ENCODE measurements around the gene JCAD. TPM values are rescaled to one million over a fixed set of nuclear protein-coding genes. Genes with fewer than 3 reads are reported as not detected.
"Not testable (repeated sequence)": the region's sequence is repeated elsewhere in the genome, so short reads cannot be mapped to it uniquely, and the experiment has no call there.

Gene JCAD
- polyA plus RNA-seq, 3 donors from 2014 or later: 0.03 TPM; not detected in 2

- H3K9me3 Mint-ChIP-seq: no peaks in the 10 kb centered on the region
- peaks cover 21 to 61% (median 44%) of the 10 kb centered on the region in 3 donors for H3K27me3 Mint-ChIP-seq (ENCODE audit: low read depth in 3 of 3)
- H3K36me3 Mint-ChIP-seq: no peaks in the 10 kb centered on the region
- no peak overlapping the region for H3K27ac Mint-ChIP-seq
- H3K4me1 Mint-ChIP-seq: peaks cover 25 to 44% of the 10 kb centered on the region in 2 donors
- H3K4me3 Mint-ChIP-seq: peak overlapping the region in 4 of 5 donors; percentile 12 to 74 (median 56)
- no peak for DNase-seq
Measured at GRCh38 chr10:30034433-30035137, 24.8 kb downstream of the JCAD start.

DNA sequence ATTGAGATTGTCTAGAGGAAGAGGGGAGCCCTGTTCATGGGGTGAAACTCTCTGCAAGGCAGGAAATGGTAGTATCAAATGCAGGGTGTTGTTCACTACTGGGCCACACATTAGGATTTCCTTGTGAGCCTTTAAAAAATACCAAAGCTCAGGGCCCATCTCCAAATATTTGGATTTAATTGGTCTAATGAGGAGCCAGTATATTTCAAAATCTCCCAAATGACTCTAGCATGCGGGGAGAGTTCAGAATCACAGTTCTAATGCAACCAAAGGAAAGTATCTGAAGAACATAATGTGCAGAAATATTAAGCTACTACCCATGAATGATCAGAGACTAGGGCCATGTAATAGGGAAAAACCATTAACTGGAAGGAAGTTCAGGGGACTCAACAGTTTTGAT is 27.3 kb downstream of the JCAD start:
- Mint-ChIP-seq H3K4me1 (peaks cover 45 to 58% of the 10 kb centered on the region in 2 donors), H3K27me3 (ENCODE audit: low read depth in 3 of 3) (peaks cover 24 to 56% (median 47%) of the 10 kb centered on the region in 3 donors), H3K9me3 (no peaks in the 10 kb centered on the region), H3K27ac (no peak overlapping the region), H3K36me3 (no peaks in the 10 kb centered on the region), H3K4me3 (no peak overlapping the region)
- DNase-seq: no peak

GRCh38 chr10:30029872-30030256 is 29.5 kb downstream of the JCAD start:
- peak overlapping the region in 2 of 6 donors; percentile 33 to 72 for H3K27ac Mint-ChIP-seq
- no peaks in the 10 kb centered on the region for H3K36me3 Mint-ChIP-seq
- peak overlapping the region in 1 of 5 donors; percentile 39 for H3K4me3 Mint-ChIP-seq
- no peak for DNase-seq
- no peaks in the 10 kb centered on the region for H3K9me3 Mint-ChIP-seq
- peaks cover 58 to 66% of the 10 kb centered on the region in 2 donors for H3K4me1 Mint-ChIP-seq
- peaks cover 34 to 49% (median 43%) of the 10 kb centered on the region in 3 donors for H3K27me3 Mint-ChIP-seq (ENCODE audit: low read depth in 3 of 3)

DNA sequence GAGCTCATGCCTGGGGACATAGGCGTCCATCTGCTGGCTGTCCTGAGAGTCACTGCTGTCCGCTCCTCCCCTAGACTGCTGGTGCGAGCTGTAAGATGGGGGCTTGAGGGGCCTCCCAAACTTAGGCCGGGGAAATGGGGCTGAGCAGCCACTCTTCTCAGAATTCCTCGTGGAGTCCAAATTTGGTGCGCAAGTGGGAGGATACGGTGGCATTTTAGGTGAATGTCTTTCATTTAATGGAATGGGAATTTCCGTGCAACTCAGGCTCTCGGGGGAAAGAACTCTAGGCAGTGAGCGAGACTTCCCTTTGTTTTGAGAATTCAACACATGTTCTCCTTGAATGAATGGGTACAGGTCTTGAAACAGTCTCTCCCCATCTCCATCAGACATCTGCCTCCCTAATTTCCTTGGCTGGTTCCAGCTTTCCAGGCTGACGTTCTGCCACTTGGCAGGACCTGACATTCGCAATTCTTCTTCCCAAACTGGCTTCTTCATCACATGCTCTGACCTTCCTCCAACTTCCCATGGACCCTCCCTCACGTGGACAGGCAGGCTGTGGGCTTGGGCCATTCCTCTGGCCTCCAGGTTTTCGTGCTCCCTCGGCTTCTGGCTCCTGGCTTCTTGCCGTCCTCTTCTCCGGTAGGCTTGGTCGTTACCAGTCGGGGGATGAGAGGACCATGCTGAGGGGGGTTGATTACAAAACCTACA is 30.1 kb downstream of the JCAD start:
- H3K9me3 Mint-ChIP-seq: no peaks in the 10 kb centered on the region
- DNase-seq: no peak
- H3K36me3 Mint-ChIP-seq: no peaks in the 10 kb centered on the region
- H3K27me3 Mint-ChIP-seq (ENCODE audit: low read depth in 3 of 3): peaks cover 36 to 45% (median 38%) of the 10 kb centered on the region in 3 donors
- H3K27ac Mint-ChIP-seq: peak overlapping the region in 3 of 6 donors; percentile 20 to 72 (median 33)
- peak overlapping the region in 3 of 5 donors; percentile 17 to 39 (median 29) for H3K4me3 Mint-ChIP-seq
- H3K4me1 Mint-ChIP-seq: peaks cover 52 to 60% of the 10 kb centered on the region in 2 donors

- no peak for DNase-seq
- Mint-ChIP-seq H3K4me3 (peak overlapping the region in 3 of 5 donors; percentile 41 to 90 (median 84)), H3K9me3 (no peaks in the 10 kb centered on the region), H3K27me3 (ENCODE audit: low read depth in 3 of 3) (peaks cover 36 to 45% (median 36%) of the 10 kb centered on the region in 3 donors), H3K27ac (peak overlapping the region in 1 of 6 donors; percentile 64), H3K36me3 (no peaks in the 10 kb centered on the region), H3K4me1 (peaks cover 50 to 58% of the 10 kb centered on the region in 2 donors)
Measured at GRCh38 chr10:30028738-30029030, 30.7 kb downstream of the JCAD start.

DNA sequence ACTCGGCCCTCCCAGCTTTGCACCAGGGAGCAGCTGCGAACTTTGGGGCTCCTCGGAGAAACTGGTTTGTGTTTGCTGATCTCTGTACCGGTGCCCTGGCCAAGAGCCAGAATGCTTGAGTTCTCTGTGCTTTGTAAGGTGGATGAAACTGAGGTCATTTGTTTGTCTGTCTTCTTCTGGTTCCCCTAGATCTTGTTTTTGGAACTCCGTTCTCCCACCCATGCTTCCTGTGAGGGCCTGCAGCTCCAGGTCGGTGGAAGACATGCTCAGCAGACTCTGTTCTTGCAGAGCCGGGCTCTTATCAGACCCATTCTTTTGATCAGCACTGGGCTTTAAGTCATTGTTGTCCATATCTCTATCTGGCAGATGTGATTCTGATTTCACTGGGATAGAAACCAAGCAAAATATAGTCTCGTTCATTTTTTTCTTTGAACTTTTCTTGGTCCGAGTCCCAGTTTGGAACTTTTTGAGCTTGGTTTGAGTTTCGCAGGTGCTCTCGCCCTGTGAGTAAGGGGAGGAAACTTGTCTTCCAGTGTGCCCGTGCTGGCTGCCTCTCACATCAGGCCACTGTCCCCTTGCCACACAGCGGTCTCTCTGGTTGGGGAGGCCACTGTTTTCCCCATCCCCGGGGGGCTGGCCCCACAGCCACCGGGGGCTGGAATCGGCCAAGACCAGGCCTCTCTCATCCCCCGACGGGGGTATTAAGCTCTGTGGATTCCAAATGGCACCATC is 31.2 kb downstream of the JCAD start:
- peak; percentile 28 to 33 (median 28) for DNase-seq
- Mint-ChIP-seq H3K4me1 (peaks cover 50 to 63% of the 10 kb centered on the region in 2 donors), H3K27me3 (ENCODE audit: low read depth in 3 of 3) (peaks cover 31 to 42% (median 36%) of the 10 kb centered on the region in 3 donors), H3K27ac (peak overlapping the region in 5 of 6 donors; percentile 46 to 99 (median 90)), H3K36me3 (no peaks in the 10 kb centered on the region), H3K9me3 (no peaks in the 10 kb centered on the region), H3K4me3 (peak overlapping the region; percentile 84 to 92 (median 86))

DNA sequence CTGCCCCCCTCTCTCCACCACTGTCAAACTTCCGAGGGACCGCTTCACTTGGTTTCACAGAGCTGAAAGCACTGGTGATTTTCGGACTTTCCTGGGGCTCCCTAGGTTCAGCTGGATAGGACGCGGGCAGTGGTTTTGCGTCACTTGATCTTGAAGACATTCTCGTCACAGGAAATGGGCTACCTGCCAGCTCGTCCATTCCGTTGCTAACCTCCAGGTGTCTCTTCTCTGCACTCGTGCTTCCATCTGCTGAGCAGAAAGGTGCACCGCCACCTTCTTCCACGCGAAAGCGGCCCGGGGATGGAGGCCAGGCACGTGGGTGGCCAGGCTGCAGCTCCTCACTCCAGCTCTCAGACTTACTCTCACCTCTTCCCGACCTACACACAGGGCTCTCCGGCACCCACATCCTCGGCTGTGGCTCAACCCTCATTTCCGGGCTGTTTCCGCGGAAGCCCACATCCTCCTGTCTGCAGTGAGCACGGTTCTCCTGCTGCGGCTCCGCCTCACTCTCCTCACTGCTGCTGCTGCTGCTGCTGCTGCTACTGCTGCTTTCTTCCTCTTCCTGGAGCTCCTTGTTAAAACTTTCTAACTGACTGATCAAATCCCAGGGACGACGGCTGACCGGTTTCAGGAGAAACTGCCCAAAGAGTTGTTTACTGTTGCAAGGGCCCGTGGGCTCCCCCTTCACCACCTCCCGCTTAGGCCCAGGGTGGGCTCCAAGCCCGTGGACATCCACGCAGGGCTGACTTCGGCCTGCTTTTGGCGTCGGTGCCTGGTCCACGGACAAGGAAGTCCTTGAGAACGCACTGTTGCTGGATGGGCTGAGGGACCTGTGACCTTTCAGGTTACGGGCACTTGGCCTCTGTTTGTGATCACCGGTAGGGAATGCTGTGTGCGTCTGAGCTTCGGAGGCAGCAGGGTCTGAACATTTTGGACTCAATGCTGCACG is 32.1 kb downstream of the JCAD start:
- Mint-ChIP-seq H3K4me3 (peak overlapping the region; percentile 84 to 92 (median 86)), H3K36me3 (no peaks in the 10 kb centered on the region), H3K9me3 (no peaks in the 10 kb centered on the region), H3K27ac (peak overlapping the region; percentile 36 to 99 (median 92)), H3K27me3 (ENCODE audit: low read depth in 3 of 3) (peaks cover 31 to 38% (median 38%) of the 10 kb centered on the region in 3 donors), H3K4me1 (peaks cover 45 to 55% of the 10 kb centered on the region in 2 donors)
- DNase-seq: peak; percentile 95 to 98 (median 97)

DNA sequence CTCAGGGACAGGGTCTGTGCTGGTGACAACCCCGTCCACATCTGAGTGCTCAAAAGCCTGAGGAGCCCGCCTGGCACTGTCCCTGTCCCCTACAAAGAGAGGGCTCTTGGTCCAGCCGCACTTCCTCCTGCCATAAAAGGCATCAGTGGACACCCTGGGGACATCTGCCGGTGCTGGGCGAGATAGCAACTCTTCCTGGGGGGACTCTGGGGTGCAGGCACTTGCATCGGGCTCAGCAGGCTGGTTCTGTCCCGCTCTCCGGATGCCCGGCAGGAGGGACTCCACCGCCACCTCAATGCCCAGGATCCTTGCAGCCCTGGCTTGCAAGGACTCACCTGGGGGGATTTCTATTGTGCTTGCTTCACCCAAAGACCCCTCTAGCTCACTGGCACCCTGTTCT is 32.8 kb downstream of the JCAD start:
- peak in 1 of 3 donors; percentile 14 for DNase-seq
- H3K36me3 Mint-ChIP-seq: no peaks in the 10 kb centered on the region
- H3K27me3 Mint-ChIP-seq (ENCODE audit: low read depth in 3 of 3): peaks cover 29 to 42% (median 41%) of the 10 kb centered on the region in 3 donors
- peak overlapping the region; percentile 36 to 99 (median 92) for H3K27ac Mint-ChIP-seq
- H3K4me1 Mint-ChIP-seq: peaks cover 47 to 50% of the 10 kb centered on the region in 2 donors
- peak overlapping the region; percentile 84 to 92 (median 86) for H3K4me3 Mint-ChIP-seq
- no peaks in the 10 kb centered on the region for H3K9me3 Mint-ChIP-seq

DNA sequence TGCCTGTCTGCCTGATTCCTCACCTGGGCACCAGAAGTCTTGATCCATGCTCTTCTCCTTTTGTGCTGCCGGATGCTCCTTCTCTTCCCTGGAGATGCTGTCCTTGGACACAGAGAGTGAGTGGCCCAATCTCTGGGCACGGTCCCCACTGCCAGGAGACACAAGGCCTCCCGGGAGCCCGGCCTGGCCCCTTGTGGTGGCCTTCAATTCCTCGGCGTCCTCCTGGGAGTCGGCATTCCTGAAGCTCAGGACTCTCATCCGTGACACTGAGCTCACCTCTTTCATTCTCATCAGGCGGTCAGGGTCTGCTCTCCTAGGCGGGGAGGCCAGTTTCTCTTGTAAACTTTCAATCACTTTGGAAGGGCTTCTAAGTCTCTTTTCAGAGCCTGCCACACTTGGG is 33.3 kb downstream of the JCAD start:
- no peak for DNase-seq
- Mint-ChIP-seq H3K27me3 (ENCODE audit: low read depth in 3 of 3) (peaks cover 29 to 44% (median 42%) of the 10 kb centered on the region in 3 donors), H3K27ac (peak overlapping the region in 3 of 6 donors; percentile 50 to 90 (median 53))

GRCh38 chr10:30025428-30025827 is 34.0 kb downstream of the JCAD start:
- not testable (repeated sequence) for DNase-seq, H3K36me3 Mint-ChIP-seq, H3K27ac Mint-ChIP-seq, H3K9me3 Mint-ChIP-seq
- Mint-ChIP-seq H3K4me1 (peaks cover 44 to 50% of the 10 kb centered on the region in 2 donors), H3K4me3 (peak overlapping the region in 1 of 5 donors; percentile 32), H3K27me3 (ENCODE audit: low read depth in 3 of 3) (peaks cover 29 to 46% (median 46%) of the 10 kb centered on the region in 3 donors)

More for the DNA sequence above, 33.3 kb downstream of the JCAD start:
- no peaks in the 10 kb centered on the region for H3K9me3 Mint-ChIP-seq
- peaks cover 47 to 50% of the 10 kb centered on the region in 2 donors for H3K4me1 Mint-ChIP-seq
- peak overlapping the region in 3 of 5 donors; percentile 32 to 42 (median 33) for H3K4me3 Mint-ChIP-seq
- no peaks in the 10 kb centered on the region for H3K36me3 Mint-ChIP-seq

GRCh38 chr10:30022590-30022989 is 36.8 kb downstream of the JCAD start:
- DNase-seq: no peak
- Mint-ChIP-seq H3K4me3 (no peak overlapping the region), H3K27me3 (ENCODE audit: low read depth in 3 of 3) (peaks cover 27 to 44% (median 43%) of the 10 kb centered on the region in 3 donors), H3K9me3 (no peaks in the 10 kb centered on the region), H3K27ac (no peak overlapping the region), H3K36me3 (no peaks in the 10 kb centered on the region), H3K4me1 (peaks cover 24 to 27% of the 10 kb centered on the region in 2 donors)

- no peak overlapping the region for H3K27ac Mint-ChIP-seq
- H3K4me1 Mint-ChIP-seq: peaks cover 2 to 6% of the 10 kb centered on the region in 2 donors
- H3K27me3 Mint-ChIP-seq (ENCODE audit: low read depth in 3 of 3): peaks cover 15 to 34% (median 28%) of the 10 kb centered on the region in 3 donors
Measured at GRCh38 chr10:30019468-30019867, 39.9 kb downstream of the JCAD start.

DNA sequence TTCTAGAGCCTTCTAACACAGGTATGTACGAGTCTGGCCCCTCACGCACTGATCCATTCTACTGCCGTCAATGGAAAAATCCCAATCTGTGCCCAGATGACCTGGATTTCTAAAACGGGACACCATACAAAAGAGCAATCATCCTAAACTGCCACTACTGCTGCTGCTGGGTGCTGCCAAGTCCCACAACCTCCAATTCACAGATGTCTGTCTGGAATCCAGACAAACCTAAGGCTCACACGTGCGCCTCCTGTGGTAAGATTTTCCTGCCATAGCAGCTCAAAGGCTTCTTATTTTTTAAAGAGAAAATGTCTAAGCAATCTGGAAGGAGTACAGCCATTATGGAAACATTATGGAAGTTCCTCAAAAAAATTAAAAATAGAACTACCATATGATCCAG is 40.9 kb downstream of the JCAD start:
- Mint-ChIP-seq H3K27ac (no peak overlapping the region), H3K4me1 (peaks cover 2 to 4% of the 10 kb centered on the region in 2 donors), H3K9me3 (no peaks in the 10 kb centered on the region), H3K36me3 (no peaks in the 10 kb centered on the region), H3K27me3 (ENCODE audit: low read depth in 3 of 3) (peaks cover 15 to 34% (median 28%) of the 10 kb centered on the region in 3 donors), H3K4me3 (no peak overlapping the region)
- no peak for DNase-seq

More at GRCh38 chr10:30019468-30019867, 39.9 kb downstream of the JCAD start:
- Mint-ChIP-seq H3K36me3 (no peaks in the 10 kb centered on the region), H3K4me3 (no peak overlapping the region), H3K9me3 (no peaks in the 10 kb centered on the region)
- DNase-seq: no peak

Data from immature natural killer cell (primary cell).